Aortic smooth muscle cell (primary cell): ENCODE results near the gene SERAC1. TPM values are rescaled to one million over a fixed set of nuclear protein-coding genes. Genes with fewer than 3 reads are reported as not detected.

Experiments
- total RNA-seq: library from RNA; depleted of rRNA; stranded (reverse); fragments of >200 nt; gene quantifications from 2 replicates; pipeline ENCODE4 v1.2.3, GENCODE V29; 2014

Gene SERAC1
- total RNA-seq, result 4.9 and 9.8 TPM in 2 replicates

GRCh38 chr6:158168040-158168289 is at the start of gene SERAC1:
Gene SERAC1, minus strand, starts transcription at chr6:158168262. Its CDS starts 9,899 bp downstream, at chr6:158158363.

Other genes starting within 250 kb of the SERAC1 start
- gene SYNJ2, start 186.4 kb downstream of the SERAC1 start, total RNA-seq, result 119 and 217 TPM in 2 replicates
- gene GTF2H5, start 88 bp upstream of the SERAC1 start, total RNA-seq, result 6.9 and 9.9 TPM in 2 replicates
- 65.7 and 75.9 TPM in 2 replicates for gene TULP4, start 144.2 kb upstream of the SERAC1 start, total RNA-seq